T-cell (primary cell): ENCODE data around the gene PACS2. TPM values are rescaled to one million over a fixed set of nuclear protein-coding genes. Genes with fewer than 3 reads are reported as not detected.

Experiments
- ATAC-seq, 4 experiments: fragments of 200-7000 bp in 3 of 4; fragments of 150-1000 bp in 1 of 4; cut with Tn5 transposase; replicated peaks in 1 of 4; 1 replicate in 3 of 4; 2 replicates in 1 of 4; pipeline ENCODE4 v1.10.0; 2021; ENCODE audit warnings: moderate library complexity in 3 of 4, mild to moderate bottlenecking in 2 of 4, moderate number of reproducible peaks in 1 of 4
- CTCF ChIA-PET, 2 donors: fragments of 300-600 bp; sonication (Branson Sonifier 250); formaldehyde crosslinking; loops; one replicate each; lab custom pipeline; 2022; ENCODE audit warnings: antibody characterized with exemption in 2 of 2; lab: Charles Lee
- POLR2A ChIA-PET, 2 donors: fragments of 300-600 bp; sonication (Branson Sonifier 250); formaldehyde crosslinking; loops; one replicate each; lab custom pipeline; 2022; ENCODE audit warnings: antibody characterized with exemption in 2 of 2; lab: Charles Lee
- DNase-seq, 35 experiments: peaks; one replicate each; pipeline versions ENCODE4 v3.0.0 to v3.0.0-alpha.2; 2013 to 2023
- H3K27ac ChIP-seq: one replicate; pipeline ENCODE4 v1.5.1; 2013; ENCODE audit warnings: low read length
- H3K27me3 ChIP-seq, 2 experiments: replicated peaks in 1 of 2; 1 replicate in 1 of 2; 2 replicates in 1 of 2; pipeline versions ENCODE4 v1.6.1 to v1.7.0; 2013; ENCODE audit warnings: low read length in 1 of 2, mixed read lengths in 1 of 2; ENCODE audit not compliant: control insufficient read depth in 2 of 2, insufficient read depth in 2 of 2; ENCODE audit errors: extremely low read depth in 1 of 2
- H3K36me3 ChIP-seq, 2 donors: 1 replicate in 1 of 2; 2 replicates in 1 of 2; pipeline versions ENCODE4 v1.6.1 to v1.7.0; 2013; ENCODE audit warnings: low read length in 1 of 2; ENCODE audit not compliant: control insufficient read depth in 2 of 2, insufficient read depth in 1 of 2; ENCODE audit errors: extremely low read depth in 1 of 2
- H3K4me1 ChIP-seq, 2 experiments: 1 replicate in 1 of 2; 2 replicates in 1 of 2; pipeline versions ENCODE4 v1.6.1 to v1.7.0; 2013; ENCODE audit warnings: low read length in 2 of 2, mixed read lengths in 1 of 2; ENCODE audit not compliant: insufficient read depth in 2 of 2, control insufficient read depth in 1 of 2; ENCODE audit errors: extremely low read depth in 1 of 2
- H3K4me3 ChIP-seq, 2 donors: 1 replicate in 1 of 2; 2 replicates in 1 of 2; pipeline versions ENCODE4 v1.5.1 to v1.7.0; 2013; ENCODE audit warnings: mild to moderate bottlenecking in 2 of 2, low read length in 1 of 2, moderate library complexity in 1 of 2; ENCODE audit not compliant: control insufficient read depth in 1 of 2; ENCODE audit errors: extremely low read depth in 1 of 2
- H3K9me3 ChIP-seq: 2 replicates; pipeline ENCODE4 v1.7.0; 2013
- H3K27ac Mint-ChIP-seq, 2 donors: one replicate each; pipeline ENCODE4 v1.8.0; 2020 to 2021; ENCODE audit warnings: mild to moderate bottlenecking in 2 of 2, mixed read lengths in 2 of 2
- H3K27me3 Mint-ChIP-seq, 2 donors: one replicate each; pipeline ENCODE4 v1.8.0; 2021 to 2022; ENCODE audit warnings: mixed read lengths in 2 of 2
- H3K36me3 Mint-ChIP-seq: one replicate; pipeline ENCODE4 v1.8.0; 2021; ENCODE audit warnings: mixed read lengths
- H3K4me1 Mint-ChIP-seq, 3 donors: one replicate each; pipeline ENCODE4 v1.8.0; 2020 to 2022; ENCODE audit warnings: mixed read lengths in 3 of 3, mild to moderate bottlenecking in 1 of 3
- H3K4me3 Mint-ChIP-seq, 3 donors: one replicate each; pipeline ENCODE4 v1.8.0; 2020 to 2022; ENCODE audit warnings: mild to moderate bottlenecking in 3 of 3, mixed read lengths in 3 of 3, moderate library complexity in 3 of 3
- H3K9me3 Mint-ChIP-seq, 3 donors: one replicate each; pipeline ENCODE4 v1.8.0; 2020 to 2022; ENCODE audit warnings: mixed read lengths in 3 of 3
- WGBS: methylation state at CpG from one replicate; pipeline ENCODE4 v1.1.5; 2013; ENCODE audit warnings: missing lambda C conversion rate; ENCODE audit not compliant: insufficient coverage; 5-methylcytosine and 5-hydroxymethylcytosine counted together
- total RNA-seq, 35 experiments: library from RNA in 6 of 35; stranded (reverse) in 6 of 35; fragments of 120-200 nt in 1 of 35; gene quantifications; one replicate each; pipeline versions ENCODE4 v1.2.1 to v1.2.4 and lab custom pipeline; 2013 to 2026

The PACS2 gene
- total RNA-seq, 5 donors from 2014 or later (not counting 1 experiment from before 2014, with no cell fraction given): 70.9 to 86.9 (median 78.0) TPM

DNA sequence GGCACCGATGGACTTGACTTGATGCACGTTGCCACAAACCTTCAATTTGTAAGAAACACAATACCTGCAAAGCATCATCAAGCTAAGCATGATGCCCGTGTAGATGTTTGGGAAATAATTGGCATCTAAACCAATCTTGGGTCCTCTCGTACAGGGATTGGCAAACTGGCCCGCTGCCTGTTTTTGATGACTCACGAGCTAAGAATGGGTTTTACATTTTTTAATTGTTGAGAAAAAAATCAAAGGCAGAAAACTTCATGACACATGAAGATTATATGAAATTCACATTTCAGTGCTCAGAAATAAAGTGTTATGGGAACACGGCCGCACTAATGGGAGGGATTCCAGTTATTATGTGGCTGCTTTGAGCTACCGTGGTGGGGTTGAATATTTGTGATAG, 116.0 kb downstream of the PACS2 start:
- Mint-ChIP-seq H3K36me3 (peaks cover 23% of the 10 kb centered on the region), H3K4me1 (peaks cover 21 to 28% (median 26%) of the 10 kb centered on the region in 3 donors), H3K27ac (no peak overlapping the region), H3K27me3 (no peaks in the 10 kb centered on the region), H3K9me3 (peaks cover 0 to 7% (median 0%) of the 10 kb centered on the region in 3 donors), H3K4me3 (no peak overlapping the region)
- CTCF ChIA-PET: no interaction called here
- peaks cover 0 to 4% of the 10 kb centered on the region in 2 experiments for H3K4me1 ChIP-seq
- H3K36me3 ChIP-seq: peaks cover 11 to 12% of the 10 kb centered on the region in 2 donors
- DNase-seq: no peak
- no peak overlapping the region for H3K27ac ChIP-seq
- H3K9me3 ChIP-seq: no peaks in the 10 kb centered on the region
- ATAC-seq: no peak
- POLR2A ChIA-PET: interaction anchor here in 1 of 2 donors (0.6 kb wide), 1 partner anchor 70 kb away, joined by 3 read pairs; no protein-coding TSS in a partner anchor
- no peak overlapping the region for H3K4me3 ChIP-seq
- H3K27me3 ChIP-seq: no peaks in the 10 kb centered on the region
- WGBS: no CpG with 5 or more reads among the region's 9 CpGs

DNA sequence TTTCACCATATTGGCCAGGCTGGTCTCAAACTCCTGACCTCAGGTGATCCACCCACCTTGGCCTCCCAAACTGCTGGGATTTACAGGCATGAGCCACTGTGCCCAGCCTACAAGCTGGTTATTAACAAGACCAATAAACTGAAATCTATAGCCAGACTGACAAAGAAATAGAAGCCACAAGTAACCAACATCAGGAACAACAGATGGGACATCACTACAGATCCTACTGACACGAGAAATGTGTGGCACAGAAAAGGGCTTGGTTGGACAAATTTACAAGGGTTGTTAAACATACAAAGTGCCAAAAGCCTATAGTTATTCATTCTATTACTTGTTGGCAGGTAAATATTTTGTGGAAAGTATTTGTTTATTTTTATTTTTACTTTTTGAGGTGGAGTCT, 116.7 kb downstream of the PACS2 start:
- H3K4me1 Mint-ChIP-seq: peaks cover 23 to 30% (median 28%) of the 10 kb centered on the region in 3 donors
- no CpG with 5 or more reads among the region's 1 CpG for WGBS
- no peaks in the 10 kb centered on the region for H3K9me3 ChIP-seq
- H3K27ac ChIP-seq: no peak overlapping the region
- H3K36me3 ChIP-seq: peaks cover 9 to 10% of the 10 kb centered on the region in 2 donors
- POLR2A ChIA-PET: no interaction called here
- DNase-seq: no peak
- H3K4me1 ChIP-seq: no peaks in the 10 kb centered on the region
- no peak overlapping the region for H3K4me3 Mint-ChIP-seq
- H3K27me3 ChIP-seq: no peaks in the 10 kb centered on the region
- peak overlapping the region in 1 of 2 donors; percentile 34 for H3K27ac Mint-ChIP-seq
- peaks cover 0 to 7% (median 0%) of the 10 kb centered on the region in 3 donors for H3K9me3 Mint-ChIP-seq
- H3K36me3 Mint-ChIP-seq: peaks cover 20% of the 10 kb centered on the region
- no peak overlapping the region for H3K4me3 ChIP-seq
- ATAC-seq: no peak
- no peaks in the 10 kb centered on the region for H3K27me3 Mint-ChIP-seq
- CTCF ChIA-PET: no interaction called here

DNA sequence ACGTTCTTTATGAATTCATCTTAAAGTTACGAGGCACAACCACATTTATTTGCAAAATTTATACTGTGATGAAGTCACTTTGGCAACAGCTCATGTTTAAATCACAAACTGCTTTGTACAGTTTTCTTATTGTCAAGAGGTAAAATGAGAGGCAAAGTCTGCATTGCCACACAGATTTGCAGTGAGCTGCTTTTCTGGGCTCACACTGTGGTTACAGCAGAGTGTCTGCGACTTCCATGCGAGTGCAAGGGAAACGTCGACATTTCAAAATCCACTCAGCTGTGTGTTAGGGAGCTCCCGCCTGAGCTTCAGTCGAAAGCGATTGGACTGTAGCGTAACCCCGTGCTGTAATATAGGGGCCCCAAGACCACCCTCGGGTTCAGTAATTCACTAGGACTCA, 118.1 kb downstream of the PACS2 start:
- DNase-seq: no peak
- Histone ChIP-seq H3K9me3 (no peaks in the 10 kb centered on the region), H3K27ac (no peak overlapping the region), H3K27me3 (no peaks in the 10 kb centered on the region), H3K36me3 (peaks cover 4 to 5% of the 10 kb centered on the region in 2 donors), H3K4me3 (no peak overlapping the region), H3K4me1 (peaks cover 0 to 7% of the 10 kb centered on the region in 2 experiments)
- 95% methylated on average over 10 of the region's 12 CpGs for WGBS
- POLR2A ChIA-PET: no interaction called here
- ATAC-seq: no peak
- H3K36me3 Mint-ChIP-seq: peaks cover 13% of the 10 kb centered on the region
- no peak overlapping the region for H3K4me3 Mint-ChIP-seq
- peaks cover 18 to 22% (median 20%) of the 10 kb centered on the region in 3 donors for H3K4me1 Mint-ChIP-seq
- H3K27me3 Mint-ChIP-seq: no peaks in the 10 kb centered on the region
- CTCF ChIA-PET: no interaction called here
- no peak overlapping the region for H3K27ac Mint-ChIP-seq
- H3K9me3 Mint-ChIP-seq: peaks cover 0 to 2% (median 0%) of the 10 kb centered on the region in 3 donors

GRCh38 chr14:105433161-105433605, 118.6 kb downstream of the PACS2 start:
- CTCF ChIA-PET: no interaction called here

DNA sequence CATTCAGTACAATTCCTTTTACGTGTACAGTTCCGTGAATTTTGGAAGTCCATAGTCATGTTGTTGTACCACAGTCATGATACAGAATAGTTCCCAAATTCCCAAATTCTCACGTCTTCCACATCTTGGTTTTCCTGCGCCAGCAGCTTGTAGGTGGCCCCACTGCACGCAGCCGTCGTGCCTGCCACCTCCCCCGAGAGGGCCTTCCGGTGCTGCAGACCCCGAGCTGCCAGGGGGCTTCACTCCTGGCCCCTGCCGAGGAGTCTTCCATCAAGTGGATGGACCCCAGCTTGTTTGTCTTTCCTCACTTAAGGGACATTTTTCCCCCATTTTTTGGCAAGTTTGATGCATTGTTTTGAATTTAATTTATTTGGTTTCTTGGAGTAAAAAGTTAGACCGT, 121.9 kb downstream of the PACS2 start:
- H3K27me3 ChIP-seq: no peaks in the 10 kb centered on the region
- peaks cover 0 to 14% of the 10 kb centered on the region in 2 experiments for H3K4me1 ChIP-seq
- no peaks in the 10 kb centered on the region for H3K9me3 Mint-ChIP-seq
- no peak overlapping the region for H3K4me3 Mint-ChIP-seq
- no peak overlapping the region for H3K4me3 ChIP-seq
- WGBS: 93% methylated on average over 5 of the region's 12 CpGs
- DNase-seq (no peak), ATAC-seq (no peak)
- peaks cover 10 to 19% of the 10 kb centered on the region in 2 donors for H3K36me3 ChIP-seq
- no peak overlapping the region for H3K27ac ChIP-seq
- POLR2A ChIA-PET: no interaction called here
- H3K9me3 ChIP-seq: no peaks in the 10 kb centered on the region
- peaks cover 13 to 27% (median 19%) of the 10 kb centered on the region in 3 donors for H3K4me1 Mint-ChIP-seq
- no peaks in the 10 kb centered on the region for H3K27me3 Mint-ChIP-seq
- CTCF ChIA-PET: no interaction called here
- H3K36me3 Mint-ChIP-seq: no peaks in the 10 kb centered on the region
- no peak overlapping the region for H3K27ac Mint-ChIP-seq

More at GRCh38 chr14:105433161-105433605, 118.6 kb downstream of the PACS2 start:
- H3K4me3 Mint-ChIP-seq: no peak overlapping the region
- H3K27me3 Mint-ChIP-seq: no peaks in the 10 kb centered on the region
- Histone ChIP-seq H3K27ac (no peak overlapping the region), H3K27me3 (no peaks in the 10 kb centered on the region), H3K4me1 (peaks cover 0 to 10% of the 10 kb centered on the region in 2 experiments), H3K9me3 (no peaks in the 10 kb centered on the region), H3K36me3 (peaks cover 4 to 5% of the 10 kb centered on the region in 2 donors), H3K4me3 (no peak overlapping the region)
- no peak for DNase-seq
- peaks cover 13% of the 10 kb centered on the region for H3K36me3 Mint-ChIP-seq
- POLR2A ChIA-PET: no interaction called here
- peaks cover 15 to 22% (median 17%) of the 10 kb centered on the region in 3 donors for H3K4me1 Mint-ChIP-seq
- 92% methylated on average over 15 of the region's 17 CpGs for WGBS
- no peak for ATAC-seq
- peaks cover 0 to 2% (median 0%) of the 10 kb centered on the region in 3 donors for H3K9me3 Mint-ChIP-seq
- no peak overlapping the region for H3K27ac Mint-ChIP-seq

DNA sequence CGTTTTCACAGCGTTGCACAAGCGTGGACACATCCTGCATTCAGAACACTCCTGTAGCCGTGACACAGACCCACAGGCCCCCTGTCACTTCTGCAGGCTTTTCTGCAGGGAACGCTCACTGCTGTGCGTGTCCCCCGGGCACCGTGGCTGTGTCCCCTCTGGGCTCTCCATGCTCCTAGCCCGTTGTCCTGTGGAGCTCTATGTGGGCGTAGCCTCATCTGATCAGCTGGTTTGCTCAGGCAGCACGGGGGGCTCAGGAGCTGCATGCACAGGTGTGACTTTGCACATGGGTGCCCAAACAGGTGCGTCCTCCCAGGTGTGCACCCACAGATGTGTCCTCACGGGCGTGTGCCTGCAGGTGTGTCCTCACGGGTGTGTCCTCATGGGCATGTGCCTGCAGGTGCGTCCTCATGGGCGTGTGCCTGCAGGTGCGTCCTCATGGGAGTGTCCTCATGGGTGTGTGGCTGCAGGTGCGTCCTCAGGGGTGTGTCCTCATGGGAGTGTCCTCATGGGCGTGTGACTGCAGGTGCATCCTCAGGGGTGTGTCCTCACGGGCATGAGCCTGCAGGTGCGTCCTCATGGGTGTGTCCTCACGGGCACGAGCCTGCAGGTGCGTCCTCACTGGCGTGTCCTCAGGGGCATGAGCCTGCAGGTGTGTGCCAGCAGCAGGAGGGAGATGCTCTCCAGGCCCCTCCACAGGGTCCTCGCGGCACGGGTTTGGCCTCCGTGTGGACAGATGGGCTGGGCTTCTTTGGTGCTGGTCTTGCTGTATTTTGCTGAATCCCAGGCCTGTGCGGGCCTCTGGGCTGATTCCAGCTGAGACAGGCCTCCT, 122.6 kb downstream of the PACS2 start:
- ATAC-seq (no peak), DNase-seq (no peak)
- Mint-ChIP-seq H3K36me3 (peaks cover 4% of the 10 kb centered on the region), H3K27me3 (no peaks in the 10 kb centered on the region), H3K9me3 (no peaks in the 10 kb centered on the region), H3K4me1 (peaks cover 13 to 27% (median 19%) of the 10 kb centered on the region in 3 donors), H3K4me3 (no peak overlapping the region), H3K27ac (no peak overlapping the region)
- Histone ChIP-seq H3K36me3 (peaks cover 10 to 19% of the 10 kb centered on the region in 2 donors), H3K27me3 (no peaks in the 10 kb centered on the region), H3K4me3 (no peak overlapping the region), H3K9me3 (no peaks in the 10 kb centered on the region), H3K4me1 (peaks cover 0 to 14% of the 10 kb centered on the region in 2 experiments), H3K27ac (no peak overlapping the region)
- POLR2A ChIA-PET: no interaction called here
- WGBS: 94% methylated on average over 27 of the region's 31 CpGs
- CTCF ChIA-PET: no interaction called here
